Neural progenitor cell (in vitro differentiated cells): Measurements from ENCODE around the gene CCDC88A. TPM values are rescaled to one million over a fixed set of nuclear protein-coding genes. Genes with fewer than 3 reads are reported as not detected.
A peak's percentile ranks its signal among the peaks of the same experiment; 100 is the strongest.

Experiments used
- DNase-seq: peaks from one replicate; pipeline ENCODE4 v3.0.0-alpha.2; 2016; ENCODE audit warnings: low spot score
- H2AFZ ChIP-seq: fragments of 200-600 bp; sonication (generic); replicated peaks from 2 replicates; pipeline ENCODE4 v1.6.1; 2016; ENCODE audit warnings: antibody characterized with exemption
- H3F3A ChIP-seq: fragments of 200-600 bp; sonication (generic); 2 replicates; pipeline ENCODE4 v1.6.1; 2016; ENCODE audit warnings: antibody characterized with exemption, low read depth
- H3K27ac ChIP-seq: fragments of 200-600 bp; sonication (generic); 2 replicates; pipeline ENCODE4 v1.5.1; 2016; ENCODE audit warnings: mild to moderate bottlenecking
- H3K27me3 ChIP-seq: fragments of 200-600 bp; sonication (generic); 2 replicates; pipeline ENCODE4 v1.6.1; 2016; ENCODE audit warnings: mild to moderate bottlenecking, moderate library complexity
- H3K36me3 ChIP-seq: fragments of 200-600 bp; sonication (generic); 2 replicates; pipeline ENCODE4 v1.5.1; 2016
- H3K4me1 ChIP-seq: fragments of 200-600 bp; sonication (generic); 2 replicates; pipeline ENCODE4 v1.6.1; 2016; ENCODE audit warnings: mixed run types
- H3K4me2 ChIP-seq: fragments of 200-600 bp; sonication (generic); 2 replicates; pipeline ENCODE4 v1.6.1; 2016
- H3K4me3 ChIP-seq: fragments of 200-600 bp; sonication (generic); 2 replicates; pipeline ENCODE4 v1.5.1; 2016
- H3K79me2 ChIP-seq: fragments of 200-600 bp; sonication (generic); 2 replicates; pipeline ENCODE4 v1.6.1; 2016; ENCODE audit warnings: low read depth
- H3K9ac ChIP-seq: fragments of 200-600 bp; sonication (generic); 2 replicates; pipeline ENCODE4 v1.6.1; 2016
- H3K9me3 ChIP-seq: fragments of 200-600 bp; sonication (generic); 2 replicates; pipeline ENCODE4 v1.5.1; 2016; ENCODE audit warnings: low read depth
- H4K20me1 ChIP-seq: fragments of 200-600 bp; sonication (generic); 2 replicates; pipeline ENCODE4 v1.6.1; 2016; ENCODE audit warnings: low read depth
- H3K27ac Mint-ChIP-seq: 3 replicates; pipeline ENCODE4 v1.8.0; 2021; ENCODE audit warnings: mixed read lengths
- H3K27me3 Mint-ChIP-seq: 2 replicates; pipeline ENCODE4 v1.8.0; 2022; ENCODE audit warnings: low read depth, mild to moderate bottlenecking, inconsistent platforms, moderate library complexity, mixed read lengths; ENCODE audit not compliant: insufficient read depth
- H3K36me3 Mint-ChIP-seq: 3 replicates; pipeline ENCODE4 v1.8.0; 2021; ENCODE audit warnings: mixed read lengths
- H3K4me1 Mint-ChIP-seq: 3 replicates; pipeline ENCODE4 v1.8.0; 2021; ENCODE audit warnings: mixed read lengths
- H3K4me3 Mint-ChIP-seq: 3 replicates; pipeline ENCODE4 v1.8.0; 2021; ENCODE audit warnings: mild to moderate bottlenecking, moderate library complexity, mixed read lengths
- H3K9me3 Mint-ChIP-seq: 3 replicates; pipeline ENCODE4 v1.8.0; 2020; ENCODE audit warnings: mixed read lengths
- CTCF ChIP-seq: fragments of 200-600 bp; sonication (generic); IDR thresholded peaks from 2 replicates; pipeline ENCODE4 v1.5.1; 2017; ENCODE audit warnings: antibody characterized with exemption, mild to moderate bottlenecking
- EZH2 ChIP-seq: fragments of 200-600 bp; sonication (generic); IDR thresholded peaks from 2 replicates; pipeline ENCODE4 v1.6.1; 2017; ENCODE audit warnings: antibody characterized with exemption, mild to moderate bottlenecking, moderate library complexity
- EZH2phosphoT487 ChIP-seq: fragments of 200-600 bp; sonication (generic); IDR thresholded peaks from 2 replicates; pipeline ENCODE4 v1.6.1; 2017; ENCODE audit warnings: antibody characterized with exemption
- total RNA-seq: library from RNA; depleted of rRNA; stranded (reverse); fragments of >200 nt; gene quantifications from 2 replicates; pipeline ENCODE4 v1.2.3, GENCODE V29; 2015; ENCODE audit warnings: low replicate concordance

The CCDC88A gene
- total RNA-seq, 1 donor from 2014 or later = 182 TPM

- Histone ChIP-seq H3K36me3 (peaks cover 6% of the 10 kb centered on the region), H3K27ac (no peak overlapping the region), H3K9ac (no peak overlapping the region), H3K4me3 (no peak overlapping the region), H3K9me3 (no peaks in the 10 kb centered on the region), H3K4me2 (no peak overlapping the region), H3K79me2 (peaks cover 99% of the 10 kb centered on the region), H3F3A (no peaks in the 10 kb centered on the region), H4K20me1 (peaks cover 50% of the 10 kb centered on the region), H3K4me1 (no peaks in the 10 kb centered on the region), H3K27me3 (no peaks in the 10 kb centered on the region), H2AFZ (no peak overlapping the region)
- Mint-ChIP-seq H3K9me3 (no peaks in the 10 kb centered on the region), H3K36me3 (peaks cover 17% of the 10 kb centered on the region), H3K4me1 (peaks cover 4% of the 10 kb centered on the region), H3K27ac (no peak overlapping the region), H3K27me3 (peaks cover 2% of the 10 kb centered on the region), H3K4me3 (no peak overlapping the region)
- DNase-seq = no peak
- TF ChIP-seq CTCF (no peak), EZH2 (no peak), EZH2phosphoT487 (no peak)
Measured at GRCh38 chr2:55408098-55408882, 11.4 kb downstream of the CCDC88A start.

- Histone ChIP-seq H3F3A (no peaks in the 10 kb centered on the region), H3K9me3 (no peaks in the 10 kb centered on the region), H3K27ac (no peak overlapping the region), H3K4me2 (no peak overlapping the region), H2AFZ (no peak overlapping the region), H3K9ac (no peak overlapping the region), H3K27me3 (no peaks in the 10 kb centered on the region), H4K20me1 (peaks cover 40% of the 10 kb centered on the region), H3K79me2 (peaks cover 95% of the 10 kb centered on the region), H3K4me3 (no peak overlapping the region), H3K4me1 (no peaks in the 10 kb centered on the region), H3K36me3 (peaks cover 6% of the 10 kb centered on the region)
- Mint-ChIP-seq H3K9me3 (no peaks in the 10 kb centered on the region), H3K4me1 (peaks cover 4% of the 10 kb centered on the region), H3K27me3 (peaks cover 2% of the 10 kb centered on the region), H3K36me3 (peaks cover 15% of the 10 kb centered on the region), H3K27ac (peak overlapping the region; percentile 11), H3K4me3 (no peak overlapping the region)
- no peak for TF ChIP-seq EZH2phosphoT487
- no peak for TF ChIP-seq CTCF
- TF ChIP-seq EZH2 = no peak
- no peak for DNase-seq
Measured at GRCh38 chr2:55405116-55405515, 14.5 kb downstream of the CCDC88A start.

DNA sequence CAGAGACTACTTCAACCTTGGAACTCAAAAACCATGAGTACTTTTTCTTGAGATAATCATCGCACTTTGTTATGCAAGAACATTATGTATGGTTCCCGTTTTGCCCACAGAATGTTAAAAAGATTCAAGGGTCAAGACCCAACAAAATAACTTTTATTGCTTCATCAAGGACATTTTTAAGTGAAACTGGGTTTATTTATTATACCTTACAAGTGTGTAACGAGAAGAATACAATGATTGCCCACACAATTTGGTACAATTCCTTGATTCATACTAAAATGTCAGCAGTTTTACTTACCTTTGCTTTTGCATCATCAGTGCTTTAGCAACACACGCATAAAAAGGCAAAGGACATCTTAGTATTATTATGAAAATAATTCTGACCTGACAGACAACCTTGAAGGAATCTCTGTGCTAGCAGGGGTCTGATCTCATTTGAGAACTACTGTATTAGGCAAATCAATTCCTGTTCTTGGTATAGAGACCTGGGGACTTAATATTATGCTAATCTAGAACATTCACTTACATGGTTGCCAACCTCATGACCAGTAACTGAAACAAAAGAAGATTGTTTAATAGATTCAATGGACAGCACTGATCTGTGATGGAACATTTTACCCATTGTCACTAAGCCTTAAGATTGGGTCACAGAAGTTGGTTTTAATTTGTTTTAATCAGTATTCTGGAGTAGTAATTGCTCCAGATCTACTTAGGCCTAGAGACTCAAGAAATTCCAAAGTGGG lies 16.2 kb downstream of the CCDC88A start:
- Histone ChIP-seq H3K4me1 (no peaks in the 10 kb centered on the region), H3K79me2 (peaks cover 90% of the 10 kb centered on the region), H3K4me3 (no peak overlapping the region), H3K9ac (no peak overlapping the region), H2AFZ (no peak overlapping the region), H3F3A (no peaks in the 10 kb centered on the region), H3K9me3 (no peaks in the 10 kb centered on the region), H3K27ac (no peak overlapping the region), H3K36me3 (peaks cover 6% of the 10 kb centered on the region), H3K27me3 (no peaks in the 10 kb centered on the region), H4K20me1 (peaks cover 31% of the 10 kb centered on the region), H3K4me2 (no peak overlapping the region)
- Mint-ChIP-seq H3K36me3 (peaks cover 13% of the 10 kb centered on the region), H3K4me1 (peaks cover 4% of the 10 kb centered on the region), H3K27me3 (no peaks in the 10 kb centered on the region), H3K27ac (no peak overlapping the region), H3K9me3 (no peaks in the 10 kb centered on the region), H3K4me3 (no peak overlapping the region)
- no peak for TF ChIP-seq EZH2phosphoT487
- TF ChIP-seq EZH2 = no peak
- TF ChIP-seq CTCF = no peak
- no peak for DNase-seq
